ENCODE results near the gene SSX2. TPM values are rescaled to one million over a fixed set of nuclear protein-coding genes. Genes with fewer than 3 reads are reported as not detected.

Gene SSX2, protein sequence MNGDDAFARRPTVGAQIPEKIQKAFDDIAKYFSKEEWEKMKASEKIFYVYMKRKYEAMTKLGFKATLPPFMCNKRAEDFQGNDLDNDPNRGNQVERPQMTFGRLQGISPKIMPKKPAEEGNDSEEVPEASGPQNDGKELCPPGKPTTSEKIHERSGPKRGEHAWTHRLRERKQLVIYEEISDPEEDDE
- 0.72 and 4.5 TPM in 2 replicates for total RNA-seq (2014; rRNA removed; shearing (Covaris generic))

GRCh38 chrX:52707078-52707477 is at the start of gene SSX2:
Gene SSX2, minus strand, starts transcription at chrX:52707178. Its CDS starts 1,429 bp downstream, at chrX:52705749.

DNA sequence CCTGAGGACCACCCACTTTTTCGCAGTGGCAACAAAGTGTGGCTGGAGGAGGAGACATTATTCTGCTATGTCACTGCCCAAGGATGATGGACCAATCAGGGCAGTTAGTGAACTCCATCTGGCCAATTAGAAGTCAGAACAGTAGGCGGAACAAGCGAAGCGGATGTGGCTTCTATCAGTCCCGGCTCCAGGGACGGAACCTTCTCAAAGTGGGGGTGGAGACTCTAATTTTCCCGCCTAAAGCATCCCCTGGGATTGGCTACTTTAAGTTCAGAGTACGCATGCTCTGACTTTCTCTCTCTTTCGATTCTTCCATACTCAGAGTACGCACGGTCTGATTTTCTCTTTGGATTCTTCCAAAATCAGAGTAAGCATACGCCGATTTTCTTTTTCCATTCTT is 44.0 kb upstream of the SSX2 start, which contains the start of gene SSX2B:
Gene SSX2B (plus strand): TSS at position 301 of the 400 bp plus-strand sequence. CDS start 1,429 bp downstream, outside the sequence.

GRCh38 chrX:52654800-52655199 is 52.2 kb downstream of the SSX2 start, which contains the start of gene SSX7:
Gene SSX7, minus strand, starts transcription at chrX:52654900. Its CDS starts 1,428 bp downstream, at chrX:52653472.

Small RNAs within 50 kb of the gene (small RNA-seq; reads per million reads assigned to genes)
- gene AC244505.3 = not detected
- gene AC244505.5 = not detected
- gene AL450023.3 = not detected
- not detected for gene RNA5SP504

Other genes starting within 250 kb of the SSX2 start
- gene XAGE1A, start 211.4 kb downstream of the SSX2 start, total RNA-seq (2014; rRNA removed; shearing (Covaris generic)) = 215 and 216 TPM in 2 replicates
- 435 and 492 TPM in 2 replicates for gene XAGE1B, start 190.1 kb downstream of the SSX2 start, total RNA-seq (2014; rRNA removed; shearing (Covaris generic))
- gene SSX7, start 52.3 kb downstream of the SSX2 start, total RNA-seq (2014; rRNA removed; shearing (Covaris generic)) = not detected in 2 replicates
- gene SSX2B, start 44.1 kb upstream of the SSX2 start, total RNA-seq (2014; rRNA removed; shearing (Covaris generic)) = 24.9 and 31.2 TPM in 2 replicates
- gene SPANXN5, start 90.2 kb upstream of the SSX2 start, total RNA-seq (2014; rRNA removed; shearing (Covaris generic)) = not detected in 2 replicates
- gene XAGE5, start 104.1 kb upstream of the SSX2 start, total RNA-seq (2014; rRNA removed; shearing (Covaris generic)) = not detected in 2 replicates
- gene XAGE3, start 160.9 kb upstream of the SSX2 start, total RNA-seq (2014; rRNA removed; shearing (Covaris generic)) = not detected in 2 replicates
- gene FAM156B, start 190.2 kb upstream of the SSX2 start, total RNA-seq (2014; rRNA removed; shearing (Covaris generic)) = 39.3 and 51.9 TPM in 2 replicates